NCI-H748 (cell line): Measurements from ENCODE around the gene HACD4.
"Not testable (repeated sequence)": the region's sequence is repeated elsewhere in the genome, so short reads cannot be mapped to it uniquely, and the experiment has no call there.

Experiments used
- DNase-seq: peaks from one replicate; lab custom pipeline; 2025; ENCODE audit not compliant: unreplicated experiment; lab: John Stamatoyannopoulos, UW

HACD4 gene

DNA sequence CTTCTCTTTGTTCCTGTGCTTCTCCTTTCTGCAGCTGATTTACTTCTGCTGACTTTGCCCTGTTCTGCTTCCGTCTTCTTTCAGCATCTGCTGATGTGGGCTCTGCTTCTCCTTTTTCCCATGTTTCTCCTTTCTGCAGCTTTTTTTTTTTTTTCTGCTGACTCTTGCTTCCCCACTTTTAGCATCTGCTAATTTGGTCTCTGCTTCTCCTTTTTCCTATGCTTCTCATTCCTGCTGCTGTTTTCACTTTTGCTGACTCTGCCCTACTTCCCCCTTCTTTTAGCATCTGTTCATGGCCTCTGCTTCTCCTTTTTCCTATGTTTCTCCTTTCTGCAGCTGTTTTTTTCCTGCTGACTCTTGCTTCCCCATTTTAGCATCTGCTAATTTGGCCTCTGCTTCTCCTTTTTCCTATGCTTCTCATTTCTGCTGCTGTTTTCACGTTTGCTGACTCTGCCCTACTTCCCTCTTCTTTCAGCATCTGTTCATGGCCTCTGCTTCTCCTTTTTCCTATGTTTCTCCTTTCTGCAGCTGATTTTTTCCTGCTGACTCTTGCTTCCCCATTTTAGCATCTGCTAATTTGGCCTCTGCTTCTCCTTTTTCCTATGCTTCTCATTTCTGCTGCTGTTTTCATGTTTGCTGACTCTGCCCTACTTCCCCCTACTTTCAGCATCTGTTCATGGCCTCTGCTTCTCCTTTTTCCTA is 58.0 kb downstream of the HACD4 start:
- not testable (repeated sequence) for DNase-seq

DNA sequence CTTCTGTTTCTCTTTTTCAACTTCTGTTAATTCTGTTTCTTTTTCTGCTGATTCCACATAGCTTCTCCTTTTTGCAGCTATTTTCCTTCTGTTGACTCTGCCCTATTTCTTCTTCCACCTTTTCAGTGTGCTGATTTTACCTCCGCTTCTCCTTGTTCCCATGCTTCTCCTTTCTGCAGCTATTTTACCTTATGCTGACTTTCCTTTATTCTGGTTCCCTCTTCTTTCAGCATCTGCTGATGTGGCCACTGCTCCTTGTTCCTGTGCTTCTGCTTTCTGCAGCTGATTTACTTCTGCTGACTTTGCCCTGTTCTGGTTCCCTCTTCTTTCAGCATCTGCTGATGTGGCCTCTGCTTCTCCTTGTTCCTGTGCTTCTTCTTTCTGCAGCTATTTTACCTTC is 58.8 kb downstream of the HACD4 start:
- no peak for DNase-seq

- no peak for DNase-seq
These were observed 68.8 kb downstream of the HACD4 start for GRCh38 chr9:20962536-20963225.

- DNase-seq = no peak
These were observed 80.7 kb downstream of the HACD4 start for GRCh38 chr9:20950707-20951106.
